ENCODE data around the gene HRH3. TPM values are rescaled to one million over a fixed set of nuclear protein-coding genes. Genes with fewer than 3 reads are reported as not detected.

The HRH3 gene
- polyA plus RNA-seq, 3 donors = not detected

DNA sequence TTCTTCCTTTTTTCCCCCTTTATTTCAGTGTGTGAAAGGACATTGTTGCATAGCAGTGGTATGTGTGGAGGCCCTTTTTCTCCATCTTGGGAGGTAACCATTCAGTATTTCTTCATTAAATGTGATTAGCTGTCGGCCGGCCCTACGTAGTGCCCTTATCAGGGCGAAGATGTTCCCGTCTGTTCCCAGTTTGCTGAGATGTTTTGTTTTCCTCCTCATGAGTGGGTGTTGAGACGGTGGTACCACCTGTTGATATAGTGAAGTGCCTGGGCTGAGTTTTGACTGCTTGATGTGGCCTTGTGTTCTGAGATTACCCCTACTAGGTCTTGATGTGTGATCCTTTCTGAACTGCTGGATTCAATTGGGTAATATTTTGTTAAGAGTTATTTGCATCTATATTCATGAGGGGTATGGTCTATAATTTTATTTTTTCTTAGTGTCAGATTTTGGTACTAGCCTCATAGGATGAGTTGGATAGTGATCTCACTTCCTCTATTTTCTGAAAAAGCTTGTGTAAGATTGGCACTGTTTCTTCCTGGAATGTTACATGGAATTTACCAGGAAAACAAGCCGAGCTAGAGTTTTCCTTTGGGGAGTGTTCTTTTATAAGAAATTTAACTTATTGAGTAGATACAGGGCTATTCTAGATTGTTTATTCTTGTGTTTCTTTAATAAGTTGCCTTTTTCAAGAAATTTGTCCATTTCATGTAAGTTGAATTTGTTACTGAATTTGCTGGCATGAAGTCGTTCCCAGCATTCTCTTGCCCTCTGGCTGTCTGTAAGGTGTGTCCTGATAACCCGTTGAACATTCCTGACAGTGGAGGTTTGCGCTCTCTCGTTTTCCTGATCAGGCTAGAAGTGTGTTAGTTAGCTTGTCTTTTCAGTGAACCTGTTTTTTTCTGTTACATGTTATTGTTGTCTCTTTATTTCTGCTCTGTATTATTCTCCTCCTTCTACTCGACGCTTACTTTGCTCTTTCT, 32.9 kb downstream of the HRH3 start:
- Mint-ChIP-seq H3K27me3 (ENCODE audit: low read depth in 3 of 3) (peaks cover 0 to 2% (median 1%) of the 10 kb centered on the region in 3 donors), H3K4me3 (no peak overlapping the region), H3K9me3 (no peaks in the 10 kb centered on the region), H3K4me1 (peaks cover 36% of the 10 kb centered on the region), H3K27ac (peak overlapping the region in 5 of 7 donors; percentile 11 to 70 (median 40)), H3K36me3 (peaks cover 13 to 28% of the 10 kb centered on the region in 2 donors)
- no peak overlapping the region for H3K4me2 ChIP-seq (replicated peaks; ENCODE audit: extremely low read depth, low read length, poor library complexity, severe bottlenecking)
- peaks cover 65% of the 10 kb centered on the region for H3K79me2 ChIP-seq (ENCODE audit: insufficient read depth, low read length)
- peak overlapping the region in 1 of 2 donors; percentile 3 for H3K27ac ChIP-seq (ENCODE audit: low read depth in 1 of 2, low read length in 2 of 2)
- no peak overlapping the region for H3K4me3 ChIP-seq (replicated peaks in 1 of 3; ENCODE audit: low read depth in 2 of 3, low read length in 3 of 3)
- WGBS (ENCODE audit: insufficient coverage) = 88% methylated on average over 7 of the region's 13 CpGs
- no peaks in the 10 kb centered on the region for H3K27me3 ChIP-seq (ENCODE audit: control insufficient read depth in 2 of 2, insufficient read depth in 2 of 2, low read length in 2 of 2)
- DNase-seq = peak in 1 of 3 donors; percentile 6
- H2AFZ ChIP-seq (ENCODE audit: insufficient read depth, low read depth, low read length, poor library complexity, severe bottlenecking) = no peak overlapping the region
- intact Hi-C loops (cut with micrococcal nuclease) = loop anchor here (5.0 kb wide), 1 partner anchor 50 kb away; the partner anchor contains the start of gene OSBPL2 (in 2 of the 2)
- H4K20me1 ChIP-seq (ENCODE audit: insufficient read depth, low read length) = peaks cover 32% of the 10 kb centered on the region
- H3K9me3 ChIP-seq (replicated peaks in 1 of 2; ENCODE audit: control insufficient read depth in 1 of 2, insufficient read depth in 1 of 2, low read length in 2 of 2) = no peaks in the 10 kb centered on the region
- H3K4me1 ChIP-seq (ENCODE audit: control insufficient read depth in 1 of 2, insufficient read depth in 2 of 2, low read length in 2 of 2) = peaks cover 17 to 27% of the 10 kb centered on the region in 2 donors
- peaks cover 17 to 35% of the 10 kb centered on the region in 2 donors for H3K36me3 ChIP-seq (replicated peaks in 1 of 2; ENCODE audit: control insufficient read depth in 1 of 2, insufficient read depth in 2 of 2, low read length in 2 of 2)
- TF ChIP-seq, protein P1, sequence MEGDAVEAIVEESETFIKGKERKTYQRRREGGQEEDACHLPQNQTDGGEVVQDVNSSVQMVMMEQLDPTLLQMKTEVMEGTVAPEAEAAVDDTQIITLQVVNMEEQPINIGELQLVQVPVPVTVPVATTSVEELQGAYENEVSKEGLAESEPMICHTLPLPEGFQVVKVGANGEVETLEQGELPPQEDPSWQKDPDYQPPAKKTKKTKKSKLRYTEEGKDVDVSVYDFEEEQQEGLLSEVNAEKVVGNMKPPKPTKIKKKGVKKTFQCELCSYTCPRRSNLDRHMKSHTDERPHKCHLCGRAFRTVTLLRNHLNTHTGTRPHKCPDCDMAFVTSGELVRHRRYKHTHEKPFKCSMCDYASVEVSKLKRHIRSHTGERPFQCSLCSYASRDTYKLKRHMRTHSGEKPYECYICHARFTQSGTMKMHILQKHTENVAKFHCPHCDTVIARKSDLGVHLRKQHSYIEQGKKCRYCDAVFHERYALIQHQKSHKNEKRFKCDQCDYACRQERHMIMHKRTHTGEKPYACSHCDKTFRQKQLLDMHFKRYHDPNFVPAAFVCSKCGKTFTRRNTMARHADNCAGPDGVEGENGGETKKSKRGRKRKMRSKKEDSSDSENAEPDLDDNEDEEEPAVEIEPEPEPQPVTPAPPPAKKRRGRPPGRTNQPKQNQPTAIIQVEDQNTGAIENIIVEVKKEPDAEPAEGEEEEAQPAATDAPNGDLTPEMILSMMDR (IDR thresholded peaks at IDR 0.05) = no peak
- no peak overlapping the region for H3K9ac ChIP-seq (ENCODE audit: insufficient read depth, low read length, poor library complexity, severe bottlenecking)

DNA sequence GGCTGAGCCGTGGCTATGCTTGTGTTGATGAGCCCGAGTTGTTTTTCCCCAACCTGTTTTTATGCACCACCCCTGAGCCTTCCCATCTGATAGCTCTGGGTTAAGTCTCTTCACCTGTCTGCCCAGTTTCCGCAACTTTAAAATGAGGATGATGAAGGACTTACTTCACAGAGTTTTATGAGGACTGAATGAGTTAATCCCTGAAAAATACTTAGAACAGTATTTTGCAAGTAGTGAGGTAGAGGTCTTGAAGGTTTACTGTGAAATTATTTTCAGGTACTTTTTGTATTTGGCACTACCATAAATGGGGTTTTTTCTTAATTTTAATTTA, 34.0 kb downstream of the HRH3 start:
- peaks cover 0 to 2% (median 1%) of the 10 kb centered on the region in 3 donors for H3K27me3 Mint-ChIP-seq (ENCODE audit: low read depth in 3 of 3)
- no peaks in the 10 kb centered on the region for H3K9me3 Mint-ChIP-seq
- 60% methylated on average over 1 of the region's 3 CpGs for WGBS (ENCODE audit: insufficient coverage)
- H3K4me3 Mint-ChIP-seq = peak overlapping the region; percentile 63 to 64
- H3K27ac Mint-ChIP-seq = peak overlapping the region in 6 of 7 donors; percentile 74 to 92 (median 84)
- TF ChIP-seq, protein P1 (IDR thresholded peaks at IDR 0.05) = no peak
- peak overlapping the region; percentile 43 for H3K4me2 ChIP-seq (replicated peaks; ENCODE audit: extremely low read depth, low read length, poor library complexity, severe bottlenecking)
- H3K27me3 ChIP-seq (ENCODE audit: control insufficient read depth in 2 of 2, insufficient read depth in 2 of 2, low read length in 2 of 2) = no peaks in the 10 kb centered on the region
- H3K27ac ChIP-seq (ENCODE audit: low read depth in 1 of 2, low read length in 2 of 2) = peak overlapping the region; percentile 44 to 65
- peaks cover 12 to 24% of the 10 kb centered on the region in 2 donors for H3K36me3 Mint-ChIP-seq
- H3K4me1 ChIP-seq (ENCODE audit: control insufficient read depth in 1 of 2, insufficient read depth in 2 of 2, low read length in 2 of 2) = peaks cover 20 to 31% of the 10 kb centered on the region in 2 donors
- DNase-seq = no peak
- H3K79me2 ChIP-seq (ENCODE audit: insufficient read depth, low read length) = peaks cover 59% of the 10 kb centered on the region
- peaks cover 22% of the 10 kb centered on the region for H4K20me1 ChIP-seq (ENCODE audit: insufficient read depth, low read length)
- peaks cover 17 to 24% of the 10 kb centered on the region in 2 donors for H3K36me3 ChIP-seq (replicated peaks in 1 of 2; ENCODE audit: control insufficient read depth in 1 of 2, insufficient read depth in 2 of 2, low read length in 2 of 2)
- no peak overlapping the region for H3K9ac ChIP-seq (ENCODE audit: insufficient read depth, low read length, poor library complexity, severe bottlenecking)
- intact Hi-C loops (cut with micrococcal nuclease) = loop anchor here (5.0 kb wide), 1 partner anchor 51 kb away; the partner anchor contains the start of gene OSBPL2 (in 2 of the 2)
- H3K4me1 Mint-ChIP-seq = peaks cover 43% of the 10 kb centered on the region
- peak overlapping the region in 1 of 3 experiments; percentile 43 for H3K4me3 ChIP-seq (replicated peaks in 1 of 3; ENCODE audit: low read depth in 2 of 3, low read length in 3 of 3)
- H2AFZ ChIP-seq (ENCODE audit: insufficient read depth, low read depth, low read length, poor library complexity, severe bottlenecking) = no peak overlapping the region
- no peaks in the 10 kb centered on the region for H3K9me3 ChIP-seq (replicated peaks in 1 of 2; ENCODE audit: control insufficient read depth in 1 of 2, insufficient read depth in 1 of 2, low read length in 2 of 2)

Data from CD14-positive monocyte (primary cell).